CD14-positive monocyte (primary cell): ENCODE data around the gene ATP8A1. TPM values are rescaled to one million over a fixed set of nuclear protein-coding genes. Genes with fewer than 3 reads are reported as not detected.

ENCODE experiments used
- DNase-seq, 3 donors: peaks; one replicate each; pipeline ENCODE4 v3.0.0-alpha.2; 2011 to 2022
- H2AFZ ChIP-seq: 2 replicates; pipeline ENCODE4 v1.6.0; 2012; ENCODE audit warnings: mild to moderate bottlenecking, low read depth, low read length, inconsistent platforms; ENCODE audit not compliant: insufficient read depth, poor library complexity, severe bottlenecking
- H3K27ac ChIP-seq, 2 donors: 1 replicate in 1 of 2; 2 replicates in 1 of 2; pipeline ENCODE4 v1.5.1; 2012 to 2013; ENCODE audit warnings: low read length in 2 of 2, control low read depth in 1 of 2, inconsistent platforms in 1 of 2, low read depth in 1 of 2, mild to moderate bottlenecking in 1 of 2
- H3K27me3 ChIP-seq, 2 donors: one replicate each; pipeline versions ENCODE4 v1.6.0 to v1.6.1; 2011 to 2013; ENCODE audit warnings: low read length in 2 of 2; ENCODE audit not compliant: control insufficient read depth in 2 of 2, insufficient read depth in 2 of 2
- H3K36me3 ChIP-seq, 2 donors: replicated peaks in 1 of 2; 1 replicate in 1 of 2; 2 replicates in 1 of 2; pipeline versions ENCODE4 v1.5.1 to v1.6.1; 2012 to 2013; ENCODE audit warnings: low read length in 2 of 2, control low read depth in 1 of 2, inconsistent platforms in 1 of 2, mild to moderate bottlenecking in 1 of 2; ENCODE audit not compliant: insufficient read depth in 2 of 2, control insufficient read depth in 1 of 2
- H3K4me1 ChIP-seq, 2 donors: 1 replicate in 1 of 2; 2 replicates in 1 of 2; pipeline versions ENCODE4 v1.5.1 to v1.6.1; 2012 to 2013; ENCODE audit warnings: low read length in 2 of 2, control low read depth in 1 of 2, inconsistent platforms in 1 of 2, mild to moderate bottlenecking in 1 of 2, moderate library complexity in 1 of 2; ENCODE audit not compliant: insufficient read depth in 2 of 2, control insufficient read depth in 1 of 2
- H3K4me2 ChIP-seq: replicated peaks from 2 replicates; pipeline ENCODE3; 2012; ENCODE audit warnings: low read length, moderate library complexity, mild to moderate bottlenecking; ENCODE audit not compliant: poor library complexity, severe bottlenecking; ENCODE audit errors: extremely low read depth
- H3K4me3 ChIP-seq, 3 experiments: fragments of 200-600 bp in 1 of 3; sonication (generic) in 1 of 3; replicated peaks in 1 of 3; 1 replicate in 2 of 3; 2 replicates in 1 of 3; pipeline ENCODE4 v1.5.1; 2011 to 2013; ENCODE audit warnings: low read length in 3 of 3, mild to moderate bottlenecking in 3 of 3, control low read depth in 2 of 3, low read depth in 2 of 3, inconsistent platforms in 1 of 3, moderate library complexity in 1 of 3
- H3K79me2 ChIP-seq: 2 replicates; pipeline ENCODE4 v1.6.0; 2012; ENCODE audit warnings: mild to moderate bottlenecking, control low read depth, inconsistent platforms, low read length, moderate library complexity; ENCODE audit not compliant: insufficient read depth
- H3K9ac ChIP-seq: 2 replicates; pipeline ENCODE4 v1.6.0; 2017; ENCODE audit warnings: low read length, mild to moderate bottlenecking; ENCODE audit not compliant: insufficient read depth, poor library complexity, severe bottlenecking
- H3K9me3 ChIP-seq, 2 donors: replicated peaks in 1 of 2; 1 replicate in 1 of 2; 2 replicates in 1 of 2; pipeline versions ENCODE4 v1.5.1 to v1.6.1; 2012 to 2013; ENCODE audit warnings: low read length in 2 of 2, control low read depth in 1 of 2; ENCODE audit not compliant: control insufficient read depth in 1 of 2, insufficient read depth in 1 of 2
- H4K20me1 ChIP-seq: 2 replicates; pipeline ENCODE4 v1.6.0; 2012; ENCODE audit warnings: mild to moderate bottlenecking, low read length, control low read depth, moderate library complexity; ENCODE audit not compliant: insufficient read depth
- H3K27ac Mint-ChIP-seq, 7 donors: one replicate each; pipeline ENCODE4 v1.8.0; 2020; ENCODE audit warnings: mild to moderate bottlenecking in 7 of 7, mixed read lengths in 7 of 7, moderate library complexity in 6 of 7, inconsistent platforms in 2 of 7
- H3K27me3 Mint-ChIP-seq, 3 donors: one replicate each; pipeline ENCODE4 v1.8.0; 2021 to 2022; ENCODE audit warnings: low read depth in 3 of 3, mild to moderate bottlenecking in 3 of 3, mixed read lengths in 3 of 3, moderate library complexity in 3 of 3, inconsistent platforms in 1 of 3
- H3K36me3 Mint-ChIP-seq, 2 donors: one replicate each; pipeline ENCODE4 v1.8.0; 2020; ENCODE audit warnings: mixed read lengths in 2 of 2, inconsistent platforms in 1 of 2, mild to moderate bottlenecking in 1 of 2
- H3K4me1 Mint-ChIP-seq: one replicate; pipeline ENCODE4 v1.8.0; 2020; ENCODE audit warnings: mild to moderate bottlenecking, mixed read lengths
- H3K4me3 Mint-ChIP-seq, 2 donors: one replicate each; pipeline ENCODE4 v1.8.0; 2020; ENCODE audit warnings: mild to moderate bottlenecking in 2 of 2, mixed read lengths in 2 of 2, moderate library complexity in 1 of 2
- H3K9me3 Mint-ChIP-seq, 7 donors: one replicate each; pipeline ENCODE4 v1.8.0; 2020 to 2022; ENCODE audit warnings: mixed read lengths in 7 of 7, mild to moderate bottlenecking in 6 of 7, moderate library complexity in 6 of 7, inconsistent platforms in 2 of 7
- CTCF ChIP-seq: fragments of 200-600 bp; IDR thresholded peaks from one replicate; pipeline ENCODE4 v1.8.0; 2022; ENCODE audit warnings: antibody characterized with exemption, mild to moderate bottlenecking
- WGBS: methylation state at CpG from one replicate; pipeline ENCODE4 v1.1.5; 2013; ENCODE audit warnings: missing lambda C conversion rate; ENCODE audit not compliant: insufficient coverage; 5-methylcytosine and 5-hydroxymethylcytosine counted together
- intact Hi-C, 2 donors: fragments of 100-400 bp; cut with micrococcal nuclease; formaldehyde crosslinking; loops; one replicate each; pipeline versions ENCODE4 v1.15.0 to v1.15.1; 2023
- polyA plus RNA-seq, 3 donors: library from polyadenylated mRNA; depleted of rRNA in 1 of 3; unstranded in 2 of 3; stranded (reverse) in 1 of 3; fragments of 300-500 nt in 2 of 3; fragments of >200 nt in 1 of 3; fragmentation: Illumina TruSeq in 2 of 3; gene quantifications; 1 replicate in 2 of 3; 2 replicates in 1 of 3; pipeline ENCODE4 v1.2.3, GENCODE V29; 2012 to 2021

ATP8A1 gene
- polyA plus RNA-seq, 3 donors: 2.2 to 10.8 (median 3.2) TPM

DNA sequence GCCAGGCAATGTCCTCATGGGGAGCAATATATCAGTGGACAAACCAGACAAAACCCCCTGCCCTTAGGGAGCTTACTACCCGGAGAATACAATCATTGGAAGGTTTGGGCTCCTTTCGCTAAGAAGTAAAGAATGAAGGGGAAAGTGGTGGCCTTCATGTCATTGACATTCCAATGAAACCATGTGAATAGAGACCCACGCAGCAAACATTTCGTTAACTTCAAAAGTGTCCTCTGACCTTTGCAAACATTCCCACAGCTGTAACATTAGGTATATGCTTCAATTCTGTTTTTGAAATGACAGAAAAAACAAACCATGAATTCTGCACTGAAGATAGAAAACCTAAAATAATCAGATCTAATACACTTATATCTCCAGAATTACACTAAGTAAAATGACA lies 7.0 kb downstream of the ATP8A1 start:
- H3K79me2 ChIP-seq: peaks cover 37% of the 10 kb centered on the region
- H3K4me3 ChIP-seq: no peak overlapping the region
- H3K9ac ChIP-seq: no peak overlapping the region
- intact Hi-C loops: loop anchor here in 1 of 2 donors (10.0 kb wide), 1 partner anchor 715 kb away; the partner anchor contains the start of gene TMEM33
- no peaks in the 10 kb centered on the region for H4K20me1 ChIP-seq
- Mint-ChIP-seq H3K36me3 (peaks cover 8 to 14% of the 10 kb centered on the region in 2 donors), H3K4me1 (peaks cover 15% of the 10 kb centered on the region), H3K9me3 (peaks cover 7 to 18% (median 11%) of the 10 kb centered on the region in 7 donors), H3K4me3 (no peak overlapping the region), H3K27me3 (no peaks in the 10 kb centered on the region), H3K27ac (no peak overlapping the region)
- H3K9me3 ChIP-seq: no peaks in the 10 kb centered on the region
- H3K4me1 ChIP-seq: peaks cover 8 to 9% of the 10 kb centered on the region in 2 donors
- H3K36me3 ChIP-seq: no peaks in the 10 kb centered on the region
- 60% methylated on average over 1 of the region's 4 CpGs for WGBS
- H3K27me3 ChIP-seq: no peaks in the 10 kb centered on the region
- no peak for TF ChIP-seq CTCF
- no peak overlapping the region for H3K27ac ChIP-seq
- no peak overlapping the region for H2AFZ ChIP-seq
- no peak for DNase-seq
- no peak overlapping the region for H3K4me2 ChIP-seq

DNA sequence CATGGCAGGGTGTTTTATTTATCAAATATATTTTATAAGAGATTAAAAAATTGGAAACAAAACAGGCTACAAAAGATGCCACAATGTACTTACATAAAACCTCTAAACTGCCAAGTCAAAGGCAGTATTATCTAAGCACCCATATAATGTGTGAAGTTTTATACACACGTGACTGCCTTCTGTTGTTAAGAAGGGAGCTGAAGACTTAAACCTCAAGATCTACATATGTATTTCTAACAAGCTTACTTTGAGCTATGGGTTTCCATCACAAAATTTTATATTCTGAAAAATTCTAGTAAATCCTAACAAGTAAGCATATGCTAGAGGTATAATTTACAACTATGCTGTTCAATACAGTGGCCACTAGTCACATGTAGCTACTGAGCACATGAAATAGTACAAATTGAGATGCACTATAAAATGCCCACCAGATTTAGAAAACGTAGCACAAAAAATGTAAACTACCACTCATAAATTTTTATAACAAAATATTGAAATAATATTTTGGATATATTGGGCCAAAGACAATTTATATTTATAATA lies 9.8 kb downstream of the ATP8A1 start:
- Histone ChIP-seq H2AFZ (no peak overlapping the region), H4K20me1 (peaks cover 7% of the 10 kb centered on the region), H3K4me1 (no peaks in the 10 kb centered on the region), H3K27me3 (no peaks in the 10 kb centered on the region), H3K9me3 (no peaks in the 10 kb centered on the region), H3K27ac (no peak overlapping the region), H3K4me2 (no peak overlapping the region), H3K79me2 (peaks cover 22% of the 10 kb centered on the region), H3K4me3 (no peak overlapping the region), H3K9ac (no peak overlapping the region), H3K36me3 (no peaks in the 10 kb centered on the region)
- Mint-ChIP-seq H3K27ac (no peak overlapping the region), H3K36me3 (peaks cover 4 to 6% of the 10 kb centered on the region in 2 donors), H3K9me3 (peaks cover 5 to 11% (median 6%) of the 10 kb centered on the region in 7 donors), H3K4me1 (peaks cover 7% of the 10 kb centered on the region), H3K4me3 (no peak overlapping the region), H3K27me3 (no peaks in the 10 kb centered on the region)
- no peak for TF ChIP-seq CTCF
- no CpG with 5 or more reads among the region's 2 CpGs for WGBS
- no peak for DNase-seq
- intact Hi-C loops: no loop called here
